ENCODE measurements around the gene CNOT1. TPM values are rescaled to one million over a fixed set of nuclear protein-coding genes. Genes with fewer than 3 reads are reported as not detected.

Gene CNOT1
- total RNA-seq, 4 donors from 2014 or later: 54.7 to 119 (median 87.2) TPM

DNA sequence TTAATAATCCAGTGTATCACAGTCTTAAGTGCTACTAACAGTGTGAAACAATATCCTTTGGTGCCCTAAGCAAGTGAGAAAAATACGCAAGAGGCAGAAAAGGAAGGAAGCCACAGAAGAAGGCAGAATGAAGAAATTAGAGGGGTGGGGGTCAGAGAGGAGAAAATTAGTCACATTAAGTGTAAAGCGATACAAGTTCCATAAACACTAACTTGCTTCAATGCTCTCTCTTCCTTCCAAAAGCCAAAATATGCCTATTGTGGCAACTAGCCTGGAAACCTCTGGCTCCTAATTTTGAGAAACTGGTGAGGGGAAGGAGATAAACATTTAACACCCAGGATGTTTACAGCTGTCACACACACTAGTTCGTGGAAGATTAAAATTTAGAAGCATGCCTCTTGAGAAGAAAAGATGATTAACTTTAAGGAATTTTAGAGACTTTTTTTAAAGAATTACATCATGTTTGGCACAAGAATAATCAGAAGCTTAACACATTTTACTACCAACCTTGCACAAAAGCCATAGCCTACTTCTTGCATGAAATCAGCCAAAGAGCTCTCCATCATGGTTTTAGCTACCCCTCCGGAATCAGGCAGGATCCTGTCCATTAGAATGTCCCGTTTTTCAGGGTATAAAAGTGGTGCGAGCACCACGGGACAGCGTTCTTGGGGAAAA, 44.7 kb downstream of the CNOT1 start:
- Histone ChIP-seq H3K4me3 (no peak overlapping the region), H3K9me3 (no peaks in the 10 kb centered on the region), H3K36me3 (peaks cover 0 to 95% of the 10 kb centered on the region in 2 donors), H3K27me3 (no peaks in the 10 kb centered on the region), H3K4me1 (peaks cover 0 to 4% of the 10 kb centered on the region in 2 donors), H3K27ac (no peak overlapping the region)
- no peak for TF ChIP-seq POLR2A (IDR thresholded peaks at IDR 0.05)
- TF ChIP-seq, protein P1, sequence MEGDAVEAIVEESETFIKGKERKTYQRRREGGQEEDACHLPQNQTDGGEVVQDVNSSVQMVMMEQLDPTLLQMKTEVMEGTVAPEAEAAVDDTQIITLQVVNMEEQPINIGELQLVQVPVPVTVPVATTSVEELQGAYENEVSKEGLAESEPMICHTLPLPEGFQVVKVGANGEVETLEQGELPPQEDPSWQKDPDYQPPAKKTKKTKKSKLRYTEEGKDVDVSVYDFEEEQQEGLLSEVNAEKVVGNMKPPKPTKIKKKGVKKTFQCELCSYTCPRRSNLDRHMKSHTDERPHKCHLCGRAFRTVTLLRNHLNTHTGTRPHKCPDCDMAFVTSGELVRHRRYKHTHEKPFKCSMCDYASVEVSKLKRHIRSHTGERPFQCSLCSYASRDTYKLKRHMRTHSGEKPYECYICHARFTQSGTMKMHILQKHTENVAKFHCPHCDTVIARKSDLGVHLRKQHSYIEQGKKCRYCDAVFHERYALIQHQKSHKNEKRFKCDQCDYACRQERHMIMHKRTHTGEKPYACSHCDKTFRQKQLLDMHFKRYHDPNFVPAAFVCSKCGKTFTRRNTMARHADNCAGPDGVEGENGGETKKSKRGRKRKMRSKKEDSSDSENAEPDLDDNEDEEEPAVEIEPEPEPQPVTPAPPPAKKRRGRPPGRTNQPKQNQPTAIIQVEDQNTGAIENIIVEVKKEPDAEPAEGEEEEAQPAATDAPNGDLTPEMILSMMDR (IDR thresholded peaks at IDR 0.05 in 4 of 5, conservative IDR thresholded peaks at IDR 0.05 in 1 of 5): no peak
- intact Hi-C loops (cut with DNase I; ENCODE audit: low total_unique reads) (no loop called here), in situ Hi-C loops (cut with MboI; ENCODE audit: low sequenced_read_pairs in 4 of 4) (no loop called here)
- DNase-seq (no peak), ATAC-seq (no peak)

DNA sequence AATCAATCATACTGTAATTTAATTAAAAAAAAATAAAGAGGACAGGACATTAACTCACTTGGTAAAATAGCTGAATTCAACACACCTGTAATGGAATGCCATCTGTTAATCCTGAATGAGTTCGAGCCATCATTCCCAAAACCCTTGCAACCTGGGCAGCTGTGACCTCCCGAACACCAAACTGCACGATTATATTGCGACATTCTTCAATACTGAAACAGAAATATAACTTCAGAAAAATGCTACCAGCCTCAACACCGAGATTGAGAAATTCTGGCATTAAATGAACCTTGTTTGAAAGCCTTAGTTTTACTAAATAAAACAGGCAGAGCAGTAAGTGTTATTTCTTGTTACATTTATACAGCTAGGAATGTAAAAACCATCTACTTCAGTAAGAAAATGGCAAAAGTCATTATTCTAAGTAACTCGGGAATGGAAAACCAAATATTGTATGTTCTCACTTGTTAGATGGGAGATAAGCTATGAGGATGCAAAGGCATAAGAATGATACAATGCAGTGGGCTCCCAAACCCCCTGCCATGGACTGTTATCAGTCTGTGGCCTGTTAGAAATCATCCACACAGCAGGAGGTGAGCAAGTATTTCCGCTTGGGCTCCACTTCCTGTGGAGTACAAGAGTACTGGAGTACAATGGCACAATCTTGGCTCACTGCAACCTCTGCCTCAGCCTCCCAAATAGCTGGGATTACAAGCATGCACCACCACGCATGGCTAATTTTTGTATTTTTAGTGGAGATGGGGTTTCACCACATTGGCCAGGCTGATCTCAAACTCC, 46.5 kb downstream of the CNOT1 start:
- Histone ChIP-seq H3K27ac (no peak overlapping the region), H3K9me3 (no peaks in the 10 kb centered on the region), H3K4me1 (peaks cover 0 to 4% of the 10 kb centered on the region in 2 donors), H3K36me3 (peaks cover 0 to 95% of the 10 kb centered on the region in 2 donors), H3K27me3 (no peaks in the 10 kb centered on the region), H3K4me3 (no peak overlapping the region)
- in situ Hi-C loops (cut with MboI; ENCODE audit: low sequenced_read_pairs in 4 of 4) (no loop called here), intact Hi-C loops (cut with DNase I; ENCODE audit: low total_unique reads) (no loop called here)
- ATAC-seq (no peak), DNase-seq (no peak)
- TF ChIP-seq, protein P1 (IDR thresholded peaks at IDR 0.05 in 4 of 5, conservative IDR thresholded peaks at IDR 0.05 in 1 of 5): no peak
- TF ChIP-seq POLR2A (IDR thresholded peaks at IDR 0.05): no peak

DNA sequence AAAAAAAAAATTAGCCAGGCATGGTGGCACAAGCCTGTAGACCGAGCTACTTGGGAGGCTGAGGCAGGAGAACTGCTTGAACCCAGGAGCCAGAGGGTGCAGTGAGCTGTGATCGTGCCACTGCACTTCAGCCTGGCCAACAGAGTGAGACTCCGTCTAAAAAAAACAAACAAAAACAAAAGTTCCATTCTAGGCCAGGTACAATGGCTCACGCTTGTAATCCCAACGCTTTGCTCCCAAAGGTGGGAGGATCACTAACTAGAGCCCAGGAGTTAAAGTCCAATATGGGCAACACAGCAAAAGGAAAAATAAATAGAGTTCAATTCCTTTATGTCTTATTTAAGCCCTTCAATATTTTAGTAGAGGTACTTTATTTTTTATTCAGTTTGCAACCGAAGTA, 47.5 kb downstream of the CNOT1 start:
- no peak overlapping the region for H3K27ac ChIP-seq
- in situ Hi-C loops (cut with MboI; ENCODE audit: low sequenced_read_pairs in 4 of 4): no loop called here
- H3K4me3 ChIP-seq: no peak overlapping the region
- peaks cover 0 to 95% of the 10 kb centered on the region in 2 donors for H3K36me3 ChIP-seq
- H3K27me3 ChIP-seq: no peaks in the 10 kb centered on the region
- H3K4me1 ChIP-seq: peaks cover 0 to 4% of the 10 kb centered on the region in 2 donors
- H3K9me3 ChIP-seq: no peaks in the 10 kb centered on the region
- ATAC-seq (no peak), DNase-seq (no peak)
- intact Hi-C loops (cut with DNase I; ENCODE audit: low total_unique reads): no loop called here
- no peak for TF ChIP-seq POLR2A (IDR thresholded peaks at IDR 0.05)
- TF ChIP-seq, protein P1 (IDR thresholded peaks at IDR 0.05 in 4 of 5, conservative IDR thresholded peaks at IDR 0.05 in 1 of 5): no peak

DNA sequence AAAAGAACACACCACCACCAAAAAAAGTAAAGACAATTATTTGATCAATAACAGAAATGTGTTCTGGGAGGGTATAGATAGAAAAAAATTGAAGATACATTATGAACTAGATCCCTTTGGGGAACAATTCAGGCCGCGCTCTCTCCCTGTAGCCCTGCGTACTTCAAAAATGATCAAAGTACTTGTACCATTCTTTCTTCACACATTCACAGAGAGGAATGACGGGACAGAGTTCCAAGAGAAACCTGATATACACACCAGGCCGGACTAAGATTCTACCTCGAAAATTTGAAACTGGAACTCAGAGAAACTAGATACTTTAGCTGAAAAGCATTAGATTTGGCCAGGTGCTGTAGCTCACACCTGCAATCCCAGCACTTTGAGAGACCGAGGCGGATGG, 50.0 kb downstream of the CNOT1 start:
- peaks cover 2 to 100% of the 10 kb centered on the region in 2 donors for H3K36me3 ChIP-seq
- in situ Hi-C loops (cut with MboI; ENCODE audit: low sequenced_read_pairs in 4 of 4): loop anchor here in 2 of 4 donors (10.0 kb wide), 1 partner anchor 55 kb away; no protein-coding TSS in a partner anchor
- intact Hi-C loops (cut with DNase I; ENCODE audit: low total_unique reads): no loop called here

More for the DNA sequence above, 50.0 kb downstream of the CNOT1 start:
- Histone ChIP-seq H3K27me3 (no peaks in the 10 kb centered on the region), H3K4me1 (no peaks in the 10 kb centered on the region), H3K27ac (peak overlapping the region in 2 of 4 donors; percentile 3 to 30), H3K9me3 (no peaks in the 10 kb centered on the region), H3K4me3 (no peak overlapping the region)
- no peak for DNase-seq
- no peak for TF ChIP-seq POLR2A (IDR thresholded peaks at IDR 0.05)
- TF ChIP-seq, protein P1 (IDR thresholded peaks at IDR 0.05 in 4 of 5, conservative IDR thresholded peaks at IDR 0.05 in 1 of 5): no peak
- no peak for ATAC-seq
